Brain pericyte (primary cell): ENCODE data around the gene TSPAN8.
"Not testable (repeated sequence)": the region's sequence is repeated elsewhere in the genome, so short reads cannot be mapped to it uniquely, and the experiment has no call there.

Experiments
- DNase-seq: peaks from one replicate; pipeline ENCODE4 v3.0.0-alpha.2; 2012; ENCODE audit warnings: low read depth, low spot score

Gene TSPAN8

GRCh38 chr12:71157601-71158233, at the start of gene TSPAN8:
Gene TSPAN8, minus strand, starts transcription at chr12:71157999. Its CDS starts 321 bp downstream, at chr12:71157678.
- DNase-seq = no peak

GRCh38 chr12:71201136-71201679, 43.4 kb upstream of the TSPAN8 start:
- no peak for DNase-seq

GRCh38 chr12:71200706-71201105, 42.9 kb upstream of the TSPAN8 start:
- no peak for DNase-seq

- DNase-seq = no peak
These were observed 39.7 kb upstream of the TSPAN8 start for GRCh38 chr12:71197460-71197859.

GRCh38 chr12:71195338-71195896, 37.6 kb upstream of the TSPAN8 start:
- DNase-seq = no peak

- DNase-seq = no peak
These were observed 36.9 kb upstream of the TSPAN8 start for GRCh38 chr12:71194657-71195056.

GRCh38 chr12:71193041-71193440, 35.2 kb upstream of the TSPAN8 start:
- DNase-seq = no peak

GRCh38 chr12:71191509-71192196, 33.9 kb upstream of the TSPAN8 start:
- no peak for DNase-seq

GRCh38 chr12:71190822-71191221, 33.0 kb upstream of the TSPAN8 start:
- no peak for DNase-seq

- DNase-seq = no peak
These were observed 29.6 kb upstream of the TSPAN8 start for GRCh38 chr12:71187379-71187778.

GRCh38 chr12:71186571-71187288, 28.9 kb upstream of the TSPAN8 start:
- no peak for DNase-seq

GRCh38 chr12:71183846-71184245, 26.0 kb upstream of the TSPAN8 start:
- DNase-seq = no peak

- DNase-seq = no peak
These were observed 25.2 kb upstream of the TSPAN8 start for GRCh38 chr12:71183018-71183417.

- no peak for DNase-seq
These were observed 20.4 kb upstream of the TSPAN8 start for GRCh38 chr12:71178162-71178561.

GRCh38 chr12:71174825-71175224, 17.0 kb upstream of the TSPAN8 start:
- DNase-seq = no peak

- no peak for DNase-seq
These were observed 16.3 kb upstream of the TSPAN8 start for GRCh38 chr12:71174146-71174545.

- no peak for DNase-seq
These were observed 12.7 kb upstream of the TSPAN8 start for GRCh38 chr12:71170456-71170855.

GRCh38 chr12:71169286-71169685, 11.5 kb upstream of the TSPAN8 start:
- no peak for DNase-seq

GRCh38 chr12:71166862-71167496, 9.2 kb upstream of the TSPAN8 start:
- DNase-seq = no peak

GRCh38 chr12:71166280-71166679, 8.5 kb upstream of the TSPAN8 start:
- DNase-seq = no peak

- DNase-seq = not testable (repeated sequence)
These were observed 8.0 kb upstream of the TSPAN8 start for GRCh38 chr12:71165780-71166179.
